NCI-H2107 (cell line): ENCODE results near the gene FAM53C.
"Not testable (repeated sequence)": the region's sequence is repeated elsewhere in the genome, so short reads cannot be mapped to it uniquely, and the experiment has no call there.

ENCODE experiments used
- DNase-seq: peaks from one replicate; lab custom pipeline; 2025; lab: John Stamatoyannopoulos, UW

FAM53C gene

GRCh38 chr5:138337685-138338410, at the start of gene FAM53C:
FAM53C (plus strand) TSS chr5:138338266; CDS start chr5:138341336, 3,070 bp downstream.
- DNase-seq = peak; percentile 56

- no peak for DNase-seq
Measured at GRCh38 chr5:138289296-138289695, 48.8 kb upstream of the FAM53C start.

GRCh38 chr5:138303372-138303771, 34.7 kb upstream of the FAM53C start:
- no peak for DNase-seq

GRCh38 chr5:138305797-138306196, 32.3 kb upstream of the FAM53C start:
- DNase-seq = peak; percentile 43

GRCh38 chr5:138315751-138316278, 22.3 kb upstream of the FAM53C start:
- DNase-seq = no peak

- DNase-seq = no peak
Measured at GRCh38 chr5:138316355-138316754, 21.7 kb upstream of the FAM53C start.

- DNase-seq = not testable (repeated sequence)
Measured at GRCh38 chr5:138318211-138318610, 19.9 kb upstream of the FAM53C start.

- no peak for DNase-seq
Measured at GRCh38 chr5:138330813-138331448, 7.1 kb upstream of the FAM53C start.

GRCh38 chr5:138331449-138332368, 6.4 kb upstream of the FAM53C start, which contains the start of gene CDC25C:
CDC25C (minus strand) TSS chr5:138331804; CDS start chr5:138331180, 624 bp downstream.
- peak; percentile 90 for DNase-seq

GRCh38 chr5:138334867-138335447, 3.1 kb upstream of the FAM53C start:
- no peak for DNase-seq

- no peak for DNase-seq
Measured at GRCh38 chr5:138336952-138337684, 948 bp upstream of the FAM53C start.

GRCh38 chr5:138338411-138339090, 485 bp downstream of the FAM53C start:
- DNase-seq = no peak

- no peak for DNase-seq
Measured at GRCh38 chr5:138339091-138339456, 1.0 kb downstream of the FAM53C start.

- no peak for DNase-seq
Measured at GRCh38 chr5:138339464-138339863, 1.4 kb downstream of the FAM53C start.

GRCh38 chr5:138340008-138340407, 1.9 kb downstream of the FAM53C start:
- no peak for DNase-seq

- DNase-seq = no peak
Measured at GRCh38 chr5:138344887-138345622, 7.0 kb downstream of the FAM53C start.

GRCh38 chr5:138346889-138347288, 8.8 kb downstream of the FAM53C start:
- no peak for DNase-seq

- DNase-seq = no peak
Measured at GRCh38 chr5:138349852-138350562, 11.9 kb downstream of the FAM53C start.

GRCh38 chr5:138350563-138350890, 12.5 kb downstream of the FAM53C start:
- DNase-seq = no peak
